Measurements from ENCODE around the gene PDLIM7.

Gene PDLIM7

DNA sequence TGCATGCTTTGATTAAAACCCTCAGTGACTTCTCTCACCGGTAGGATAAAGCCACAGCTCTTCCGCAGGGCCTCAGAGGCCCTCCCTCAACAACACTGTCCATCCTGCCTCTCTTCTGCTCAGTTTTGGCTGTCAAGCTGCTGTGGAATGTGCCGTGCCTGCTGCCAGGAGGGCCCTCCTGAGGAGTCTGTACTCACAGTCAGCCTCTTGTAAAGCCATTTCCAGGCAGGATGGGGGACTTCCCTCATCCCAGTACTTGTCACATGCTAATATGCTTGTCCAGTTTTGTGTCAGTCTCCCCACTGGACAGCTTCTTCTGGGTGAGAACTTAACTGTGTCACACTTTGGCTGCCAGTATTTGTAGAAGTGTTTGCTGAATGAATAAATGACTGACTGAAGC is 33.2 kb upstream of the PDLIM7 start:
- no peak for DNase-seq
- Histone ChIP-seq H3K4me1 (ENCODE audit: control extremely low read depth in 1 of 4, control insufficient read depth in 4 of 4, insufficient read depth in 4 of 4, low read length in 3 of 4) (no peaks in the 10 kb centered on the region), H3K27ac (ENCODE audit: insufficient read depth in 1 of 2, low read depth in 1 of 2, low read length in 2 of 2, poor library complexity in 1 of 2, severe bottlenecking in 2 of 2) (no peak overlapping the region), H3K27me3 (replicated peaks in 2 of 5; ENCODE audit: control insufficient read depth in 4 of 5, insufficient read depth in 5 of 5, low read length in 4 of 5) (no peaks in the 10 kb centered on the region), H3K36me3 (ENCODE audit: control insufficient read depth in 4 of 4, insufficient read depth in 4 of 4, low read length in 3 of 4) (peaks cover 29 to 93% (median 67%) of the 10 kb centered on the region in 4 experiments), H3K9me3 (ENCODE audit: control extremely low read depth in 1 of 5, control insufficient read depth in 4 of 5, insufficient read depth in 2 of 5, low read depth in 1 of 5, low read length in 4 of 5) (no peaks in the 10 kb centered on the region), H3K4me3 (ENCODE audit: control insufficient read depth in 1 of 7, extremely low read depth in 1 of 7, insufficient read depth in 4 of 7, low read depth in 2 of 7, low read length in 6 of 7) (no peak overlapping the region)
- WGBS (ENCODE audit: insufficient coverage), result 87% methylated on average over 3 of the region's 3 CpGs
- ChIA-PET POLR2A (no interaction called here), CTCF (no interaction called here)

DNA sequence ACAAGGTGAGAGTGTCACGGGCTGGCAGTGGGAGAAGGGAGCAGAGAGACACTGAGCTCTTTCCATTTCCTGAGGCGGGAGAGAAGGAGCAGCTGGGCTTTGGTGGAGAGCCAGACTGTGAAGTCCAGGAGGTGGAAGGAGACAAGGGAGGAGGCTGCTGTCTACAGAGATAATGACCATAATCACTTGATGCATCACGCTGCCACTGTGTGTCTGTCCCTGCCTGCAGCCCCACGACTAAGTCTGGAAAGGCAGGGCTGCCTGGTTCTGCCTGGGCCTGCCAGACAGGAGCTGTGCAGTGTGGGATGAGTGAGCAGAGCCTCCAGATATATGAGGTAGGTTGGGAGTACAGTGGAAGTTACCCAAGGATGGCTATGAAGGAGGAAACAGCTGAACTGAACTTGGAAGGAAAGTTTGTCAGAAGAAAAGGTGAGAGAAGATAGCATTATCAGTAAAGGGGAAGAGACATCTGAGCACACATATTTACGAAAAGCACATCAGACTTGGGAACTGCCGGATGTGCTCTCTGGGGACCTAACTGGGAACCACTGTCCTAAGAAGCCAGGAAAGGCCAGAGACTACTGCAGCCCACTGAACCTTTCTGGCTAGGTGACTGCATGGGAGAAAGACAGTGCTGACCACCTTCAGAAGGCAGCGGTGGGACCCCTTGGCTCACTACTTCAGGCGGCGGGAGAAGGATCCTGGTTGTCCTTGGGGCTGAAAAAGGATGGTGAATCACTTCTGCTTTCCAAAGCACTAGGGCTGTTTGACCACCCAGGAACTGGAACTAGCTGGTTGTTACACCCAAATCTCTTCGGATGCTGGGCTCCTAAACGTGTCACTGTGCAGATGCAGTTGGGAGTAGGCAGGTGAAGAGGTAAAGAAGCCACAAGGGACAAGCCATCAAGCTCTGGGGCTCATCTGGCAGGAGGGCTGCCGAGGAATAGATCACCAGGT is 32.1 kb upstream of the PDLIM7 start:
- Histone ChIP-seq H3K36me3 (ENCODE audit: control insufficient read depth in 4 of 4, insufficient read depth in 4 of 4, low read length in 3 of 4) (peaks cover 37 to 94% (median 73%) of the 10 kb centered on the region in 4 experiments), H3K27me3 (replicated peaks in 2 of 5; ENCODE audit: control insufficient read depth in 4 of 5, insufficient read depth in 5 of 5, low read length in 4 of 5) (no peaks in the 10 kb centered on the region), H3K9me3 (ENCODE audit: control extremely low read depth in 1 of 5, control insufficient read depth in 4 of 5, insufficient read depth in 2 of 5, low read depth in 1 of 5, low read length in 4 of 5) (no peaks in the 10 kb centered on the region), H3K4me3 (ENCODE audit: control insufficient read depth in 1 of 7, extremely low read depth in 1 of 7, insufficient read depth in 4 of 7, low read depth in 2 of 7, low read length in 6 of 7) (no peak overlapping the region), H3K27ac (ENCODE audit: insufficient read depth in 1 of 2, low read depth in 1 of 2, low read length in 2 of 2, poor library complexity in 1 of 2, severe bottlenecking in 2 of 2) (no peak overlapping the region), H3K4me1 (ENCODE audit: control extremely low read depth in 1 of 4, control insufficient read depth in 4 of 4, insufficient read depth in 4 of 4, low read length in 3 of 4) (no peaks in the 10 kb centered on the region)
- no peak for DNase-seq
- whole genome bisulfite sequencing (ENCODE audit: insufficient coverage), result 99% methylated on average over 11 of the region's 12 CpGs
- CTCF ChIA-PET, result interaction anchor here (0.9 kb wide), 1 partner anchor 10 kb away, joined by 3 read pairs; no protein-coding TSS in a partner anchor
- POLR2A ChIA-PET, result no interaction called here

DNA sequence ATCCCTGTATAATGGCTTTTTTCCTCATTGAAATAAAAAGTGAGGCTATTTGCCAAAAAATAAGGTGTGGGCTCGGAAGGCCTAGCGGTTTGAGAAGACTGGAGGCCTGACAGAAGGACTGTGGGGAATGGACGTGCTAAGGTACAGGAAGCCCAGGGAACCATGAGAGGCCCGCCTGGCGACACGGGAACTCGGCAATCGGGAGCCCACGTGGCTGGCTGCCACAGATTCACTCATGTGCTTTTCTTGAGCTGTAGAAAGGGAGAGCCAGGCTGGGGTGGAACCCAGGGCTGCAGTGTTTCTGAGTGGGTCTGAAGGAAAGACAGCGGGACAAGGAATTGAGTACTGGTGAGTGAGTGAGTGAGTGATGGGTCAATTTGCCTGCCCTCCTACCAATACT is 31.2 kb upstream of the PDLIM7 start:
- POLR2A ChIA-PET, result no interaction called here
- Histone ChIP-seq H3K27ac (ENCODE audit: insufficient read depth in 1 of 2, low read depth in 1 of 2, low read length in 2 of 2, poor library complexity in 1 of 2, severe bottlenecking in 2 of 2) (no peak overlapping the region), H3K4me1 (ENCODE audit: control extremely low read depth in 1 of 4, control insufficient read depth in 4 of 4, insufficient read depth in 4 of 4, low read length in 3 of 4) (no peaks in the 10 kb centered on the region), H3K4me3 (ENCODE audit: control insufficient read depth in 1 of 7, extremely low read depth in 1 of 7, insufficient read depth in 4 of 7, low read depth in 2 of 7, low read length in 6 of 7) (no peak overlapping the region), H3K9me3 (ENCODE audit: control extremely low read depth in 1 of 5, control insufficient read depth in 4 of 5, insufficient read depth in 2 of 5, low read depth in 1 of 5, low read length in 4 of 5) (no peaks in the 10 kb centered on the region), H3K27me3 (replicated peaks in 2 of 5; ENCODE audit: control insufficient read depth in 4 of 5, insufficient read depth in 5 of 5, low read length in 4 of 5) (no peaks in the 10 kb centered on the region), H3K36me3 (ENCODE audit: control insufficient read depth in 4 of 4, insufficient read depth in 4 of 4, low read length in 3 of 4) (peaks cover 33 to 96% (median 75%) of the 10 kb centered on the region in 4 experiments)
- 93% methylated on average over 3 of the region's 10 CpGs for WGBS (ENCODE audit: insufficient coverage)
- CTCF ChIA-PET, result interaction anchor here (0.6 kb wide), 1 partner anchor 126 kb away, joined by 3 read pairs; no protein-coding TSS in a partner anchor
- DNase-seq, result no peak

GRCh38 chr5:177527595-177527994 is 30.2 kb upstream of the PDLIM7 start:
- Histone ChIP-seq H3K4me1 (ENCODE audit: control extremely low read depth in 1 of 4, control insufficient read depth in 4 of 4, insufficient read depth in 4 of 4, low read length in 3 of 4) (no peaks in the 10 kb centered on the region), H3K27ac (ENCODE audit: insufficient read depth in 1 of 2, low read depth in 1 of 2, low read length in 2 of 2, poor library complexity in 1 of 2, severe bottlenecking in 2 of 2) (no peak overlapping the region), H3K9me3 (ENCODE audit: control extremely low read depth in 1 of 5, control insufficient read depth in 4 of 5, insufficient read depth in 2 of 5, low read depth in 1 of 5, low read length in 4 of 5) (no peaks in the 10 kb centered on the region), H3K4me3 (ENCODE audit: control insufficient read depth in 1 of 7, extremely low read depth in 1 of 7, insufficient read depth in 4 of 7, low read depth in 2 of 7, low read length in 6 of 7) (no peak overlapping the region), H3K36me3 (ENCODE audit: control insufficient read depth in 4 of 4, insufficient read depth in 4 of 4, low read length in 3 of 4) (peaks cover 33 to 96% (median 72%) of the 10 kb centered on the region in 4 experiments), H3K27me3 (replicated peaks in 2 of 5; ENCODE audit: control insufficient read depth in 4 of 5, insufficient read depth in 5 of 5, low read length in 4 of 5) (no peaks in the 10 kb centered on the region)
- WGBS (ENCODE audit: insufficient coverage), result 100% methylated on average over 7 of the region's 8 CpGs
- CTCF ChIA-PET, result interaction anchor here (1.2 kb wide), 1 partner anchor 26 kb away, joined by 3 read pairs; no protein-coding TSS in a partner anchor
- POLR2A ChIA-PET, result no interaction called here
- no peak for DNase-seq

DNA sequence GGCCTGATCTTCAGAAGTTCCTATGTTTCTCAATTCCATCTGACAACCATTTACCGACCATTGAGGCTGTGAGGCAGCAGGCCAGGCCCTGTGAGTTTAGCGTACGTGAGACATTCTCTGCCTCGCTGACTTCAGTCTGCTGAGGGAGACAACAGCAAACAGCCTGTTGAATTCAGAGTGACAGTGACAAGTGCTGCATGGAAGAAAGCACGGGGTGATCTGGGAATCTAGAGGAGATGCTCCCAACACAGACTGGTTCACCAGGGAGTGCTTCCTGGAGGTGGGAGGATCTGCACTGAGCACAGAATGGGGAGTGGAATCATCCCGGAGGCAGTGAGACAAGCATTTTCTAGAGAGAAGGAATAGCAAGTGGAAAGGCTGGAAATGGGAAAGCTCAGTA is 29.4 kb upstream of the PDLIM7 start:
- ChIA-PET CTCF (interaction anchor here (1.2 to 1.6 kb wide), 2 partner anchors 11 to 25 kb away, joined by 3 to 4 read pairs; no protein-coding TSS in a partner anchor), POLR2A (no interaction called here)
- Histone ChIP-seq H3K4me3 (ENCODE audit: control insufficient read depth in 1 of 7, extremely low read depth in 1 of 7, insufficient read depth in 4 of 7, low read depth in 2 of 7, low read length in 6 of 7) (no peak overlapping the region), H3K27me3 (replicated peaks in 2 of 5; ENCODE audit: control insufficient read depth in 4 of 5, insufficient read depth in 5 of 5, low read length in 4 of 5) (no peaks in the 10 kb centered on the region), H3K36me3 (ENCODE audit: control insufficient read depth in 4 of 4, insufficient read depth in 4 of 4, low read length in 3 of 4) (peaks cover 32 to 91% (median 71%) of the 10 kb centered on the region in 4 experiments), H3K27ac (ENCODE audit: insufficient read depth in 1 of 2, low read depth in 1 of 2, low read length in 2 of 2, poor library complexity in 1 of 2, severe bottlenecking in 2 of 2) (no peak overlapping the region), H3K9me3 (ENCODE audit: control extremely low read depth in 1 of 5, control insufficient read depth in 4 of 5, insufficient read depth in 2 of 5, low read depth in 1 of 5, low read length in 4 of 5) (no peaks in the 10 kb centered on the region), H3K4me1 (ENCODE audit: control extremely low read depth in 1 of 4, control insufficient read depth in 4 of 4, insufficient read depth in 4 of 4, low read length in 3 of 4) (peaks cover 0 to under 1% (median 0%) of the 10 kb centered on the region in 4 experiments)
- DNase-seq, result no peak
- 97% methylated on average over 6 of the region's 6 CpGs for WGBS (ENCODE audit: insufficient coverage)

GRCh38 chr5:177526191-177526590 is 28.8 kb upstream of the PDLIM7 start:
- H3K36me3 ChIP-seq (ENCODE audit: control insufficient read depth in 4 of 4, insufficient read depth in 4 of 4, low read length in 3 of 4), result peaks cover 32 to 91% (median 74%) of the 10 kb centered on the region in 4 experiments
- POLR2A ChIA-PET, result no interaction called here

More at GRCh38 chr5:177526191-177526590, 28.8 kb upstream of the PDLIM7 start:
- Histone ChIP-seq H3K27me3 (replicated peaks in 2 of 5; ENCODE audit: control insufficient read depth in 4 of 5, insufficient read depth in 5 of 5, low read length in 4 of 5) (no peaks in the 10 kb centered on the region), H3K4me1 (ENCODE audit: control extremely low read depth in 1 of 4, control insufficient read depth in 4 of 4, insufficient read depth in 4 of 4, low read length in 3 of 4) (peaks cover 0 to 6% (median 0%) of the 10 kb centered on the region in 4 experiments), H3K4me3 (ENCODE audit: control insufficient read depth in 1 of 7, extremely low read depth in 1 of 7, insufficient read depth in 4 of 7, low read depth in 2 of 7, low read length in 6 of 7) (no peak overlapping the region), H3K27ac (ENCODE audit: insufficient read depth in 1 of 2, low read depth in 1 of 2, low read length in 2 of 2, poor library complexity in 1 of 2, severe bottlenecking in 2 of 2) (no peak overlapping the region), H3K9me3 (ENCODE audit: control extremely low read depth in 1 of 5, control insufficient read depth in 4 of 5, insufficient read depth in 2 of 5, low read depth in 1 of 5, low read length in 4 of 5) (no peaks in the 10 kb centered on the region)
- no peak for DNase-seq
- CTCF ChIA-PET, result interaction anchor here (1.6 kb wide), 1 partner anchor 10 kb away, joined by 4 read pairs; no protein-coding TSS in a partner anchor
- 100% methylated on average over 2 of the region's 4 CpGs for WGBS (ENCODE audit: insufficient coverage)

Data from common myeloid progenitor, CD34-positive (primary cell).